ENCODE results near the gene TMEM167A.

The TMEM167A gene

GRCh38 chr5:83025690-83026478 is 51.3 kb downstream of the TMEM167A start:
- Histone ChIP-seq H3K27ac (ENCODE audit: low read length, poor library complexity, severe bottlenecking) (no peak overlapping the region), H3K4me3 (ENCODE audit: insufficient read depth in 1 of 2, low read depth in 1 of 2, low read length in 2 of 2) (no peak overlapping the region), H3K36me3 (ENCODE audit: control insufficient read depth in 1 of 2, insufficient read depth in 2 of 2, low read depth in 1 of 2, low read length in 2 of 2) (no peaks in the 10 kb centered on the region), H3K18ac (ENCODE audit: low read depth in 1 of 2, low read length in 2 of 2) (no peak overlapping the region), H3K4me2 (ENCODE audit: low read length, poor library complexity, severe bottlenecking) (no peak overlapping the region), H3K4me1 (ENCODE audit: control insufficient read depth, insufficient read depth, low read depth, low read length) (peaks cover 6% of the 10 kb centered on the region), H3K23ac (ENCODE audit: low read length in 2 of 2) (no peak overlapping the region), H3K4ac (ENCODE audit: low read depth in 1 of 2, low read length in 2 of 2) (no peak overlapping the region), H4K91ac (ENCODE audit: low read length) (no peak overlapping the region), H3K9me3 (ENCODE audit: control insufficient read depth, low read length) (no peaks in the 10 kb centered on the region), H2BK12ac (ENCODE audit: low read length in 2 of 2) (no peak overlapping the region), H2BK15ac (ENCODE audit: low read depth, poor library complexity, severe bottlenecking) (no peak overlapping the region), H2BK120ac (ENCODE audit: low read depth, low read length) (no peak overlapping the region), H4K8ac (ENCODE audit: low read length) (no peak overlapping the region), H3K14ac (ENCODE audit: low read length in 2 of 2) (no peak overlapping the region), H2BK5ac (ENCODE audit: low read depth, low read length, poor library complexity, severe bottlenecking) (no peak overlapping the region), H3K9ac (ENCODE audit: low read length) (no peak overlapping the region), H3K79me1 (replicated peaks; ENCODE audit: low read length, poor library complexity, severe bottlenecking) (no peaks in the 10 kb centered on the region), H3K27me3 (ENCODE audit: control insufficient read depth in 1 of 2, insufficient read depth in 1 of 2, low read length in 2 of 2) (no peaks in the 10 kb centered on the region), H2AK5ac (ENCODE audit: low read length, severe bottlenecking) (no peak overlapping the region), H2AFZ (ENCODE audit: low read depth, low read length) (no peak overlapping the region)
- 40% methylated on average over 8 of the region's 8 CpGs for WGBS
- DNase-seq: peak; percentile 16

- no peak overlapping the region for H3K14ac ChIP-seq (ENCODE audit: low read length in 2 of 2)
- 82% methylated on average over 4 of the region's 4 CpGs for WGBS
- no peak overlapping the region for H3K4ac ChIP-seq (ENCODE audit: low read depth in 1 of 2, low read length in 2 of 2)
- no peak overlapping the region for H3K9ac ChIP-seq (ENCODE audit: low read length)
- no peaks in the 10 kb centered on the region for H3K36me3 ChIP-seq (ENCODE audit: control insufficient read depth in 1 of 2, insufficient read depth in 2 of 2, low read depth in 1 of 2, low read length in 2 of 2)
- H4K8ac ChIP-seq (ENCODE audit: low read length): no peak overlapping the region
- H3K27me3 ChIP-seq (ENCODE audit: control insufficient read depth in 1 of 2, insufficient read depth in 1 of 2, low read length in 2 of 2): no peaks in the 10 kb centered on the region
- H3K4me3 ChIP-seq (ENCODE audit: insufficient read depth in 1 of 2, low read depth in 1 of 2, low read length in 2 of 2): no peak overlapping the region
- H2BK12ac ChIP-seq (ENCODE audit: low read length in 2 of 2): no peak overlapping the region
- H4K91ac ChIP-seq (ENCODE audit: low read length): no peak overlapping the region
- no peak overlapping the region for H2BK5ac ChIP-seq (ENCODE audit: low read depth, low read length, poor library complexity, severe bottlenecking)
- no peaks in the 10 kb centered on the region for H3K4me1 ChIP-seq (ENCODE audit: control insufficient read depth, insufficient read depth, low read depth, low read length)
- no peak for DNase-seq
- no peak overlapping the region for H2BK15ac ChIP-seq (ENCODE audit: low read depth, poor library complexity, severe bottlenecking)
- no peak overlapping the region for H3K4me2 ChIP-seq (ENCODE audit: low read length, poor library complexity, severe bottlenecking)
- no peak overlapping the region for H2AK5ac ChIP-seq (ENCODE audit: low read length, severe bottlenecking)
- no peak overlapping the region for H2BK120ac ChIP-seq (ENCODE audit: low read depth, low read length)
- H3K18ac ChIP-seq (ENCODE audit: low read depth in 1 of 2, low read length in 2 of 2): no peak overlapping the region
- H3K9me3 ChIP-seq (ENCODE audit: control insufficient read depth, low read length): no peaks in the 10 kb centered on the region
- H3K79me1 ChIP-seq (replicated peaks; ENCODE audit: low read length, poor library complexity, severe bottlenecking): no peaks in the 10 kb centered on the region
- H2AFZ ChIP-seq (ENCODE audit: low read depth, low read length): no peak overlapping the region
- H3K23ac ChIP-seq (ENCODE audit: low read length in 2 of 2): no peak overlapping the region
- no peak overlapping the region for H3K27ac ChIP-seq (ENCODE audit: low read length, poor library complexity, severe bottlenecking)
These were observed 54.9 kb downstream of the TMEM167A start for GRCh38 chr5:83022334-83022733.

- H4K8ac ChIP-seq (ENCODE audit: low read length): no peak overlapping the region
- H2BK120ac ChIP-seq (ENCODE audit: low read depth, low read length): no peak overlapping the region
- no peaks in the 10 kb centered on the region for H3K79me1 ChIP-seq (replicated peaks; ENCODE audit: low read length, poor library complexity, severe bottlenecking)
- peak overlapping the region; percentile 76 for H3K27ac ChIP-seq (ENCODE audit: low read length, poor library complexity, severe bottlenecking)
- H2BK5ac ChIP-seq (ENCODE audit: low read depth, low read length, poor library complexity, severe bottlenecking): no peak overlapping the region
- H3K9me3 ChIP-seq (ENCODE audit: control insufficient read depth, low read length): no peaks in the 10 kb centered on the region
- H3K36me3 ChIP-seq (ENCODE audit: control insufficient read depth in 1 of 2, insufficient read depth in 2 of 2, low read depth in 1 of 2, low read length in 2 of 2): no peaks in the 10 kb centered on the region
- no peak overlapping the region for H3K18ac ChIP-seq (ENCODE audit: low read depth in 1 of 2, low read length in 2 of 2)
- DNase-seq: no peak
- H3K14ac ChIP-seq (ENCODE audit: low read length in 2 of 2): no peak overlapping the region
- no peak overlapping the region for H3K9ac ChIP-seq (ENCODE audit: low read length)
- H3K4ac ChIP-seq (ENCODE audit: low read depth in 1 of 2, low read length in 2 of 2): no peak overlapping the region
- no peak overlapping the region for H2AFZ ChIP-seq (ENCODE audit: low read depth, low read length)
- H4K91ac ChIP-seq (ENCODE audit: low read length): no peak overlapping the region
- H3K4me3 ChIP-seq (ENCODE audit: insufficient read depth in 1 of 2, low read depth in 1 of 2, low read length in 2 of 2): no peak overlapping the region
- WGBS: 43% methylated on average over 1 of the region's 2 CpGs
- no peaks in the 10 kb centered on the region for H3K27me3 ChIP-seq (ENCODE audit: control insufficient read depth in 1 of 2, insufficient read depth in 1 of 2, low read length in 2 of 2)
- H2AK5ac ChIP-seq (ENCODE audit: low read length, severe bottlenecking): no peak overlapping the region
- H2BK12ac ChIP-seq (ENCODE audit: low read length in 2 of 2): no peak overlapping the region
- H3K23ac ChIP-seq (ENCODE audit: low read length in 2 of 2): no peak overlapping the region
- H3K4me2 ChIP-seq (ENCODE audit: low read length, poor library complexity, severe bottlenecking): peak overlapping the region; percentile 3
- peaks cover 1% of the 10 kb centered on the region for H3K4me1 ChIP-seq (ENCODE audit: control insufficient read depth, insufficient read depth, low read depth, low read length)
- no peak overlapping the region for H2BK15ac ChIP-seq (ENCODE audit: low read depth, poor library complexity, severe bottlenecking)
These were observed 61.5 kb downstream of the TMEM167A start for GRCh38 chr5:83015676-83016075.

GRCh38 chr5:83011985-83012384 is 65.2 kb downstream of the TMEM167A start:
- no peak overlapping the region for H3K14ac ChIP-seq (ENCODE audit: low read length in 2 of 2)
- 100% methylated on average over 2 of the region's 3 CpGs for WGBS
- no peak overlapping the region for H2BK15ac ChIP-seq (ENCODE audit: low read depth, poor library complexity, severe bottlenecking)
- no peak overlapping the region for H4K91ac ChIP-seq (ENCODE audit: low read length)
- no peak overlapping the region for H3K4me2 ChIP-seq (ENCODE audit: low read length, poor library complexity, severe bottlenecking)
- no peak overlapping the region for H3K27ac ChIP-seq (ENCODE audit: low read length, poor library complexity, severe bottlenecking)
- no peak overlapping the region for H3K4me3 ChIP-seq (ENCODE audit: insufficient read depth in 1 of 2, low read depth in 1 of 2, low read length in 2 of 2)
- no peak for DNase-seq
- no peak overlapping the region for H2BK120ac ChIP-seq (ENCODE audit: low read depth, low read length)
- no peaks in the 10 kb centered on the region for H3K79me1 ChIP-seq (replicated peaks; ENCODE audit: low read length, poor library complexity, severe bottlenecking)
- H2AFZ ChIP-seq (ENCODE audit: low read depth, low read length): no peak overlapping the region
- no peaks in the 10 kb centered on the region for H3K9me3 ChIP-seq (ENCODE audit: control insufficient read depth, low read length)
- no peak overlapping the region for H3K9ac ChIP-seq (ENCODE audit: low read length)
- H2AK5ac ChIP-seq (ENCODE audit: low read length, severe bottlenecking): peak overlapping the region; percentile 59
- no peaks in the 10 kb centered on the region for H3K27me3 ChIP-seq (ENCODE audit: control insufficient read depth in 1 of 2, insufficient read depth in 1 of 2, low read length in 2 of 2)
- peaks cover 3% of the 10 kb centered on the region for H3K4me1 ChIP-seq (ENCODE audit: control insufficient read depth, insufficient read depth, low read depth, low read length)
- no peak overlapping the region for H4K8ac ChIP-seq (ENCODE audit: low read length)
- H3K23ac ChIP-seq (ENCODE audit: low read length in 2 of 2): no peak overlapping the region
- H2BK12ac ChIP-seq (ENCODE audit: low read length in 2 of 2): no peak overlapping the region
- no peak overlapping the region for H3K4ac ChIP-seq (ENCODE audit: low read depth in 1 of 2, low read length in 2 of 2)
- H3K18ac ChIP-seq (ENCODE audit: low read depth in 1 of 2, low read length in 2 of 2): no peak overlapping the region
- H3K36me3 ChIP-seq (ENCODE audit: control insufficient read depth in 1 of 2, insufficient read depth in 2 of 2, low read depth in 1 of 2, low read length in 2 of 2): no peaks in the 10 kb centered on the region
- no peak overlapping the region for H2BK5ac ChIP-seq (ENCODE audit: low read depth, low read length, poor library complexity, severe bottlenecking)

All from mesenchymal stem cell (in vitro differentiated cells and primary cell).